ENCODE measurements around the gene LAMB3.

Gene LAMB3

DNA sequence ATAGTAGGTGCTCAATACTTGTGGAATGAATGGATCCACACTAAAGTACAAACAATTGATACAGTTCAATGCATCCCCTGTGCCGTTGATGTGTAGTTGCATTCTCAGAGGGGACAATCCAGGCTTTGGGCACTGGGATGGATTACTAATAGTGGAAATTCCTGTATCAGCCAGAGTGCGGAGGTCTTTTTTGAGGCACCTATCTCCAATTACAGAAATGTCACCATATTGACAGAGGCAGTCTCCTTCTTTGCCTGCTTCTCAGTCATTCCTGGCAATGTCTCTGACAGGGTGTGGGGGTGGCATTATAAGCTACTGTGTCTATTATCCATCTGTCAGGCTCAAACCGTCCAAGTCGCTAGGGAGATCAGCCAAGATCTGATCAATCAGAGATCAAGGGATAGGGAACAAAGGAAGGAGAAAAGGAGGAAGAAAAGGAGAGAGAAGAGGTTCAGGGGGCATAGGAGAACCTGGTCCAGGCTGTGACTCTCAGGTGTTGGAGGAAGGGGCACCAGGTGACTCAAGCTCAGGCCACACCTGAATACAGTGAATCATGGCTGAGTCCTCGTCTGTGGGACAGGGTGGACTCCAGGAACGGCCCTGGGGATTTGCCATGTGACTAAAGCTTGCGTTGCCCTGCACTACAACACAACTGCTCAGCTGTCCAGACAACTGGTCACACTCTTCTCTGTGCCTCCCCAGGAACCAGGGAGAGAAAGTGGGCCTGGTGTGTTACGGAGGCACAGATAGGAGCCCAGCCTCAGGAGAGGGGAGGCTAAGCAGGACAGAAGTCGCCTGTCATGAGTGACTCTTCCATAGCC, 3.4 kb upstream of the LAMB3 start:
- no peaks in the 10 kb centered on the region for H3K36me3 ChIP-seq (ENCODE audit: insufficient read depth)
- no peak overlapping the region for H2AFZ ChIP-seq (ENCODE audit: low read depth)
- no peak overlapping the region for H3K4me2 ChIP-seq
- H3K4me3 ChIP-seq (IDR thresholded peaks at IDR 0.05; ENCODE audit: insufficient read depth, low read depth, low read length) = no peak overlapping the region
- no peaks in the 10 kb centered on the region for H4K20me1 ChIP-seq (ENCODE audit: insufficient read depth)
- H3K9ac ChIP-seq = no peak overlapping the region
- no peak overlapping the region for H3K27ac ChIP-seq
- no peaks in the 10 kb centered on the region for H3K27me3 ChIP-seq (ENCODE audit: insufficient read depth, low read depth)
- no peak for TF ChIP-seq CTCF (conservative IDR thresholded peaks at IDR 0.05; ENCODE audit: low read depth, low read length)
- H3K79me2 ChIP-seq (ENCODE audit: insufficient read depth, low read depth) = no peaks in the 10 kb centered on the region
- no peaks in the 10 kb centered on the region for H3K4me1 ChIP-seq (ENCODE audit: low read depth, poor library complexity, severe bottlenecking)

GRCh38 chr1:209653915-209654351, 1.7 kb upstream of the LAMB3 start:
- H3K4me2 ChIP-seq = no peak overlapping the region
- H3K36me3 ChIP-seq (ENCODE audit: insufficient read depth) = no peaks in the 10 kb centered on the region
- H3K4me3 ChIP-seq (IDR thresholded peaks at IDR 0.05; ENCODE audit: insufficient read depth, low read depth, low read length) = no peak overlapping the region
- H3K4me1 ChIP-seq (ENCODE audit: low read depth, poor library complexity, severe bottlenecking) = no peaks in the 10 kb centered on the region
- H3K27me3 ChIP-seq (ENCODE audit: insufficient read depth, low read depth) = no peaks in the 10 kb centered on the region
- H3K9ac ChIP-seq = no peak overlapping the region
- H2AFZ ChIP-seq (ENCODE audit: low read depth) = no peak overlapping the region
- no peaks in the 10 kb centered on the region for H4K20me1 ChIP-seq (ENCODE audit: insufficient read depth)
- H3K79me2 ChIP-seq (ENCODE audit: insufficient read depth, low read depth) = no peaks in the 10 kb centered on the region
- no peak for TF ChIP-seq CTCF (conservative IDR thresholded peaks at IDR 0.05; ENCODE audit: low read depth, low read length)
- H3K27ac ChIP-seq = no peak overlapping the region

- Histone ChIP-seq H3K9ac (no peak overlapping the region), H3K4me1 (ENCODE audit: low read depth, poor library complexity, severe bottlenecking) (no peaks in the 10 kb centered on the region), H2AFZ (ENCODE audit: low read depth) (no peak overlapping the region), H3K4me2 (no peak overlapping the region), H3K36me3 (ENCODE audit: insufficient read depth) (no peaks in the 10 kb centered on the region), H3K27me3 (ENCODE audit: insufficient read depth, low read depth) (no peaks in the 10 kb centered on the region), H3K79me2 (ENCODE audit: insufficient read depth, low read depth) (no peaks in the 10 kb centered on the region), H3K27ac (no peak overlapping the region), H3K4me3 (IDR thresholded peaks at IDR 0.05; ENCODE audit: insufficient read depth, low read depth, low read length) (no peak overlapping the region), H4K20me1 (ENCODE audit: insufficient read depth) (no peaks in the 10 kb centered on the region)
- no peak for TF ChIP-seq CTCF (conservative IDR thresholded peaks at IDR 0.05; ENCODE audit: low read depth, low read length)
These were observed 712 bp upstream of the LAMB3 start for GRCh38 chr1:209652873-209653401.

DNA sequence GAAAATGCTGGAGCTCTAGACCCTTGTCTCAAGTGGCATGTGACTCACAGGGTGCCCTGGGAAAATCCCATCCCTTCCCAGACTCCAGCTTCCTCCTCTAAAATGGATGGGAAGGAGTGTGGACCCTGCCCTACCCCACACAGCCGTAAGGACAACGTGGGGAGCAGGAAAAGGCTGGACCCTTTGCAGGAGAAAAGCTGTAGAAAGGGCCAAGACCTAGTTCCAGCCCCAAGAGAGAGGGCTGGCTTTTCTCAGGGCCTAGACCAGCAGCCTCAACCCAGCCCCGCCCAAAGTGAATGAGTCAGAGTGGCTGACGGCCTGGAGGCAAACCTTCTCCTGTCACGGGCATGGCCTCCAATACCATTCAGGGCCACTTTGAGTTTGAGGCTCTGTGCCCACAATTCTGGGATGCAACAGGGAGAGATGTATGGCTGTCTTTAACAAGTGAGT, 1.1 kb downstream of the LAMB3 start:
- Histone ChIP-seq H2AFZ (ENCODE audit: low read depth) (no peak overlapping the region), H3K36me3 (ENCODE audit: insufficient read depth) (no peaks in the 10 kb centered on the region), H3K27ac (no peak overlapping the region), H3K79me2 (ENCODE audit: insufficient read depth, low read depth) (no peaks in the 10 kb centered on the region), H4K20me1 (ENCODE audit: insufficient read depth) (no peaks in the 10 kb centered on the region), H3K4me2 (no peak overlapping the region), H3K9ac (no peak overlapping the region), H3K4me1 (ENCODE audit: low read depth, poor library complexity, severe bottlenecking) (no peaks in the 10 kb centered on the region), H3K27me3 (ENCODE audit: insufficient read depth, low read depth) (no peaks in the 10 kb centered on the region), H3K4me3 (IDR thresholded peaks at IDR 0.05; ENCODE audit: insufficient read depth, low read depth, low read length) (no peak overlapping the region)
- TF ChIP-seq CTCF (conservative IDR thresholded peaks at IDR 0.05; ENCODE audit: low read depth, low read length) = no peak
